MM.1S (cell line): ENCODE results near the gene GABRB2.

Experiments used
- DNase-seq: peaks from one replicate; pipeline ENCODE4 v3.0.0-alpha.2; 2015
- H2AFZ ChIP-seq: fragments of 300-600 bp; sonication (generic); 2 replicates; pipeline ENCODE4 v1.6.0; 2016; ENCODE audit warnings: antibody characterized with exemption, low read length
- H3F3A ChIP-seq: fragments of 300-600 bp; sonication (generic); 2 replicates; pipeline ENCODE4 v1.6.1; 2016; ENCODE audit warnings: mild to moderate bottlenecking, antibody characterized with exemption, low read length, moderate library complexity, mixed read lengths; ENCODE audit not compliant: insufficient read depth
- H3K27ac ChIP-seq: fragments of 300-600 bp; sonication (generic); 2 replicates; pipeline ENCODE4 v1.5.1; 2016; ENCODE audit warnings: mild to moderate bottlenecking, low read length
- H3K27me3 ChIP-seq: fragments of 300-600 bp; sonication (generic); replicated peaks from 2 replicates; pipeline ENCODE4 v1.6.0; 2016; ENCODE audit warnings: low read length; ENCODE audit not compliant: insufficient read depth
- H3K36me3 ChIP-seq: fragments of 300-600 bp; sonication (generic); replicated peaks from 2 replicates; pipeline ENCODE4 v1.6.1; 2016; ENCODE audit warnings: mild to moderate bottlenecking, low read length, mixed read lengths; ENCODE audit not compliant: insufficient read depth
- H3K4me1 ChIP-seq: fragments of 300-600 bp; sonication (generic); 2 replicates; pipeline ENCODE4 v1.6.1; 2016; ENCODE audit warnings: low read length, mixed read lengths
- H3K4me2 ChIP-seq: fragments of 300-600 bp; sonication (generic); 2 replicates; pipeline ENCODE4 v1.6.0; 2016; ENCODE audit warnings: low read depth, low read length
- H3K4me3 ChIP-seq: fragments of 300-600 bp; sonication (generic); 2 replicates; pipeline ENCODE4 v1.5.1; 2016; ENCODE audit warnings: low read length, mixed read lengths
- H3K79me2 ChIP-seq: fragments of 300-600 bp; sonication (generic); 2 replicates; pipeline ENCODE4 v1.6.1; 2016; ENCODE audit warnings: mixed run types, low read length, mixed read lengths
- H3K9ac ChIP-seq: fragments of 300-600 bp; sonication (generic); 2 replicates; pipeline ENCODE4 v1.6.1; 2016; ENCODE audit warnings: low read length, mixed read lengths
- H3K9me2 ChIP-seq: fragments of 300-600 bp; sonication (generic); replicated peaks from 2 replicates; pipeline ENCODE4 v1.6.1; 2016; ENCODE audit warnings: mild to moderate bottlenecking, low read length, mixed read lengths; ENCODE audit not compliant: insufficient read depth
- H3K9me3 ChIP-seq: fragments of 300-600 bp; sonication (generic); replicated peaks from 2 replicates; pipeline ENCODE4 v1.6.1; 2016; ENCODE audit warnings: mild to moderate bottlenecking, low read length, mixed read lengths; ENCODE audit not compliant: insufficient read depth
- H4K20me1 ChIP-seq: fragments of 300-600 bp; sonication (generic); 2 replicates; pipeline ENCODE4 v1.6.1; 2016; ENCODE audit warnings: mild to moderate bottlenecking, low read length, moderate library complexity, mixed read lengths; ENCODE audit not compliant: insufficient read depth
- EZH2 ChIP-seq: fragments of 300-600 bp; sonication (generic); optimal IDR thresholded peaks from 2 replicates; pipeline ENCODE3; 2017; ENCODE audit warnings: low read depth, mild to moderate bottlenecking, antibody characterized with exemption, low read length, mixed read lengths
- EZH2phosphoT487 ChIP-seq: fragments of 300-600 bp; sonication (generic); IDR thresholded peaks from 2 replicates; pipeline ENCODE4 v1.6.1; 2018; ENCODE audit warnings: antibody characterized with exemption, low read length
- TF ChIP-seq, protein P1 (sequence below): fragments of 300-600 bp; sonication (generic); IDR thresholded peaks from 2 replicates; pipeline ENCODE4 v1.5.1; 2016; ENCODE audit warnings: antibody characterized with exemption, low read length, mixed read lengths

Gene GABRB2

DNA sequence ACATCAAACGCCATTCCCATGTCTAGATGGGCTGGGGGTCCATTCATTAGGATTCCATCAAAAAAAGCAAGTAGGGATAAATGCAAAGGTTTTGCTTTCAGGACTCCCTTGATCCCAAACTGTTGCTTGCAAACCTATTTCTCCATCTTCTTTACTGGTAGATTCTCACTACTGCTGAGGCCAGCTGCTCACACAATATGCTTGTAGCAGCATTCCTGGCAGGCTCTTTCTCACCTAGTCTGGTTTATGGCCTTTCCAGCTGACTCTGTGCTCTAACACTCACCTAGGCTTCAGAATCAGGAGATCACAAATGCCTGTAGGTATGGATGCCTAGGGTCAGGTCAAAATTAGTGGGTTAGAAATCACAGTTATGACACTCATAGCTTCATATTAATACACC lies 274.7 kb downstream of the GABRB2 start:
- H3K4me2 ChIP-seq: no peak overlapping the region
- no peaks in the 10 kb centered on the region for H3K36me3 ChIP-seq
- no peaks in the 10 kb centered on the region for H4K20me1 ChIP-seq
- H3K27ac ChIP-seq: no peak overlapping the region
- H3K4me1 ChIP-seq: no peaks in the 10 kb centered on the region
- no peaks in the 10 kb centered on the region for H3K79me2 ChIP-seq
- H3K27me3 ChIP-seq: no peaks in the 10 kb centered on the region
- DNase-seq: no peak
- H3K9ac ChIP-seq: no peak overlapping the region
- H3K4me3 ChIP-seq: no peak overlapping the region
- no peak overlapping the region for H2AFZ ChIP-seq
- H3F3A ChIP-seq: no peaks in the 10 kb centered on the region
- no peaks in the 10 kb centered on the region for H3K9me2 ChIP-seq
- TF ChIP-seq EZH2phosphoT487 (no peak), EZH2 (no peak)
- H3K9me3 ChIP-seq: no peaks in the 10 kb centered on the region

DNA sequence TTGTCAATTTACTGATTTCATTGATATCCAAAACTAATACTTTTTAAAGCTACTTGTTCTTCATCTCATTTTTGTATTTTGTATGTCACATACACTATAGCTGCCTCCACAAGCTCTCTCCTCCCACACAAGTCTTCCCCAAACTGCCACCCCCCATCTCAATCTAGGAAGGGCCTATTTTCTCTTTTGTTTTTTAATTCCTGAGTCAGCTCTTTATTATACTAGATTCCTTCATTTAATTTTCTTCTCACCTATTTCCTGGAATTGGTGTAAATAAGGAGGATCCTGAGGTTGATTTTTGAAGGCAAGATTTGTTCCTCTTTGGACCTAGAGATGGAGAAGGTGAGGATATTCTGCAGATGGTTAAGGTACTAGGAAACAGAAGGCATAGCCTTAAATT lies 277.4 kb downstream of the GABRB2 start:
- no peak for TF ChIP-seq EZH2phosphoT487
- no peak for TF ChIP-seq EZH2
- TF ChIP-seq, protein P1, sequence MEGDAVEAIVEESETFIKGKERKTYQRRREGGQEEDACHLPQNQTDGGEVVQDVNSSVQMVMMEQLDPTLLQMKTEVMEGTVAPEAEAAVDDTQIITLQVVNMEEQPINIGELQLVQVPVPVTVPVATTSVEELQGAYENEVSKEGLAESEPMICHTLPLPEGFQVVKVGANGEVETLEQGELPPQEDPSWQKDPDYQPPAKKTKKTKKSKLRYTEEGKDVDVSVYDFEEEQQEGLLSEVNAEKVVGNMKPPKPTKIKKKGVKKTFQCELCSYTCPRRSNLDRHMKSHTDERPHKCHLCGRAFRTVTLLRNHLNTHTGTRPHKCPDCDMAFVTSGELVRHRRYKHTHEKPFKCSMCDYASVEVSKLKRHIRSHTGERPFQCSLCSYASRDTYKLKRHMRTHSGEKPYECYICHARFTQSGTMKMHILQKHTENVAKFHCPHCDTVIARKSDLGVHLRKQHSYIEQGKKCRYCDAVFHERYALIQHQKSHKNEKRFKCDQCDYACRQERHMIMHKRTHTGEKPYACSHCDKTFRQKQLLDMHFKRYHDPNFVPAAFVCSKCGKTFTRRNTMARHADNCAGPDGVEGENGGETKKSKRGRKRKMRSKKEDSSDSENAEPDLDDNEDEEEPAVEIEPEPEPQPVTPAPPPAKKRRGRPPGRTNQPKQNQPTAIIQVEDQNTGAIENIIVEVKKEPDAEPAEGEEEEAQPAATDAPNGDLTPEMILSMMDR: no peak
- Histone ChIP-seq H3F3A (no peaks in the 10 kb centered on the region), H3K4me2 (no peak overlapping the region), H3K4me1 (no peaks in the 10 kb centered on the region), H3K4me3 (no peak overlapping the region), H3K9me2 (no peaks in the 10 kb centered on the region), H4K20me1 (no peaks in the 10 kb centered on the region), H3K27ac (no peak overlapping the region), H3K9me3 (no peaks in the 10 kb centered on the region), H2AFZ (no peak overlapping the region), H3K79me2 (no peaks in the 10 kb centered on the region), H3K27me3 (no peaks in the 10 kb centered on the region), H3K9ac (no peak overlapping the region), H3K36me3 (no peaks in the 10 kb centered on the region)
- no peak for DNase-seq

DNA sequence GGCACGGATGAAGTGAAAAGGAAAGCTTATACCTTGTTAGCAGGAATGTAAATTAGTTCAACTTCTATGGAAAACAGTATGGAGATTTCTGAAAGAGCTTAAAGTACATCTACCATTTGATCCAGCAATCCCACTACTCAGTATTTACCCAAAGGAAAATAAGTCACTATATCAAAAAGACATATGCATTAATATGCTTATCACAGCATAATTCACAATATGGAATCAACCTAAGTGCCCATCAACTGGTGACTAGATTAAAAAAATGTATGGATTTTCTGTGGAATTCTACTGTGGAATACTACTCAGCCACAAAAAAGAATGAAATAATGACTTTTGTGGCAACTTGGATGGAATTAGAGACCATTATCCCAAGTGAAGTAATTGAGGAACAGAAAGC lies 279.6 kb downstream of the GABRB2 start:
- no peak overlapping the region for H3K4me2 ChIP-seq
- H3K9ac ChIP-seq: no peak overlapping the region
- no peak overlapping the region for H3K4me3 ChIP-seq
- TF ChIP-seq, protein P1: no peak
- TF ChIP-seq EZH2phosphoT487: no peak
- TF ChIP-seq EZH2: no peak
- H3F3A ChIP-seq: no peaks in the 10 kb centered on the region
- no peak for DNase-seq
- H3K9me2 ChIP-seq: no peaks in the 10 kb centered on the region
- H2AFZ ChIP-seq: no peak overlapping the region
- no peak overlapping the region for H3K27ac ChIP-seq
- no peaks in the 10 kb centered on the region for H3K27me3 ChIP-seq
- no peaks in the 10 kb centered on the region for H3K9me3 ChIP-seq
- no peaks in the 10 kb centered on the region for H4K20me1 ChIP-seq
- H3K79me2 ChIP-seq: no peaks in the 10 kb centered on the region
- no peaks in the 10 kb centered on the region for H3K4me1 ChIP-seq
- H3K36me3 ChIP-seq: no peaks in the 10 kb centered on the region

DNA sequence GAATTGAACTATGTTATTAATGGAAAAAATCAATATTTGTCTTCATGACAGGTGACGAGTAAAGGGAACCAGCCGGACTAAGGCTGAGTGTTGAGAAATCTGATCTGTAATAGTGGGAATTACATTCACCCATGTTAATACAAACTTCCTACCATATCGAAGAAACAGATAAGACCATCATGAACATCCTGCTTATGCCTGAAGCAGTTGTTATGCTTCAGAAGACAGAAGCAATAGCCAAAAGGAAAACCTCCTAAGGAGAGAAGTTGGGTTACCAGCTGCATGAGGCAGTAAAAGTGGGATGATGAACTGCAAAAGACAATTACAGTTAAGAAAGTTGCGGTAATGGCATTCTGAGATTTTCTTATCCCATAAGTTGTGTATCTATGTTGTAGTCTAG lies 281.5 kb downstream of the GABRB2 start:
- H3K4me2 ChIP-seq: no peak overlapping the region
- no peaks in the 10 kb centered on the region for H3K36me3 ChIP-seq
- H3K4me3 ChIP-seq: no peak overlapping the region
- H3K79me2 ChIP-seq: no peaks in the 10 kb centered on the region
- no peaks in the 10 kb centered on the region for H3K4me1 ChIP-seq
- no peak for DNase-seq
- no peaks in the 10 kb centered on the region for H3K27me3 ChIP-seq
- H3K9ac ChIP-seq: no peak overlapping the region
- H3K9me2 ChIP-seq: no peaks in the 10 kb centered on the region
- H2AFZ ChIP-seq: no peak overlapping the region
- no peaks in the 10 kb centered on the region for H3F3A ChIP-seq
- no peaks in the 10 kb centered on the region for H3K9me3 ChIP-seq
- H4K20me1 ChIP-seq: no peaks in the 10 kb centered on the region
- no peak overlapping the region for H3K27ac ChIP-seq
- TF ChIP-seq, protein P1: no peak
- TF ChIP-seq EZH2phosphoT487 (no peak), EZH2 (no peak)
